LHCN-M2 (cell line): ENCODE measurements around the gene JAKMIP2. TPM values are rescaled to one million over a fixed set of nuclear protein-coding genes. Genes with fewer than 3 reads are reported as not detected.
A peak's percentile ranks its signal among the peaks of the same experiment; 100 is the strongest.

Experiments
- DNase-seq: peaks from one replicate; pipeline ENCODE4 v3.0.0-alpha.2; 2012; ENCODE audit warnings: low read depth
- total RNA-seq: library from RNA; depleted of rRNA; stranded (reverse); fragments of >200 nt; gene quantifications from 2 replicates; pipeline ENCODE4 v1.2.3, GENCODE V29; 2014

Gene JAKMIP2
- total RNA-seq, 1 experiment from 2014 or later, result 0.52 TPM

GRCh38 chr5:147789820-147790219 is 7.3 kb upstream of the JAKMIP2 start:
- no peak for DNase-seq

GRCh38 chr5:147788023-147788422 is 5.5 kb upstream of the JAKMIP2 start:
- DNase-seq, result no peak

DNA sequence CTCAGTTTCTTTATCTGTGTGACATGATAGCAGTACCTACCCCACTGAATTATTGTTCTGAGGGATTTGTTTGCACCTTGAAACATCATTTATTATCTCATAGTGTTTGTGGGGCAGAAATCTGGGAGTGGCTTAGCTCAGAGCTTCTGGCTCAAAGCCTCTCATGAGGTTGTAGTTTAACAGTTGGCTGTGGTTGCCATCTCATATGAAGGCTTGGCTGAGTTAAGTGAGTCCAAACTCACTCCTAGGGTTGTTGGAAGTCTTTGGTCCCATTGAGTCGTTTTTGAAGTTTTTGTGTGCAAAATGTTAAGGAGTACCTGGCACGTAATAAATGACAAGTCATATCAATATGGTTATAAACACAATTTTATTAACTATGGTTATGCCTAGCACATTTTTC is 3.6 kb upstream of the JAKMIP2 start:
- no peak for DNase-seq

DNA sequence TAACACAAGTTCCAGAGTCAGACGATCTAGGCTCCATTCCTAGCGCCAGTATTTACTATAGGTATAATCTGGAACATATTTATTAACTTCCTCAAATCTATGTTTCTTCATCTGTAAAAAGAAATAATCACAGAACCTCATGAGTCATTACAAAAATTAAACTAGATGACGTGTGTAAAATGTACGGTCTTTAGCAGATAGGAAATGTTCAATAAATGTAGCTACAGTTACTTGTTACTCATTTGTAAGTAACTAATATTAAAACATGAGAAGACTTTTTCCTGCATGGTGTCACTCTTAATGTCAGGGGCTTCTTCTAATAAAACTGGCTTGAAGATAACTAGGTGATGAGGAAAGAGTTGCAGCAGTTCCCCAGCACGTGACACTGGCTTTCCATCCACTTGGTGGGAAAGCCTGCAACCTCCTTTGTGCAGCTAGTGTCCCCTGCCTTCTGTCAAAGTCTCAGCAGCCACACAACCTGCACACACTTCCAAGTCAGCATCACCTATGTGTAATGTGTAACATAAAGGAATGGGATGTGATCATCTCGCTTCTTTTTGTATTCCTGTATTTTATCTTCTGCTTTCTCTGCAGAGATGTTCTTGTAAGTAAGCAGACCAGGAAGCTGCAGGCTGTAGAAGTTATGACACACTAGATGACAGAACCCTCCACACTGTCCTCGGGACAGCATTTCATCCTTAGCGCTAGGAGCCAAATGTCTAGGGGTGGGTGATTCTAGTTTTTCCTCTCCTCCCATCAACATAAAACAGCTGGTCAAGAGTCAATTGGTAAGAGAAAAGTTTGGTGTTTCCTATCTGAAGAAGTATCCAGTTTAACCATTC is 1.8 kb upstream of the JAKMIP2 start:
- no peak for DNase-seq

GRCh38 chr5:147780924-147781573 is 1.5 kb downstream of the JAKMIP2 start:
- no peak for DNase-seq

GRCh38 chr5:147779694-147780093 is 2.8 kb downstream of the JAKMIP2 start:
- DNase-seq, result no peak

DNA sequence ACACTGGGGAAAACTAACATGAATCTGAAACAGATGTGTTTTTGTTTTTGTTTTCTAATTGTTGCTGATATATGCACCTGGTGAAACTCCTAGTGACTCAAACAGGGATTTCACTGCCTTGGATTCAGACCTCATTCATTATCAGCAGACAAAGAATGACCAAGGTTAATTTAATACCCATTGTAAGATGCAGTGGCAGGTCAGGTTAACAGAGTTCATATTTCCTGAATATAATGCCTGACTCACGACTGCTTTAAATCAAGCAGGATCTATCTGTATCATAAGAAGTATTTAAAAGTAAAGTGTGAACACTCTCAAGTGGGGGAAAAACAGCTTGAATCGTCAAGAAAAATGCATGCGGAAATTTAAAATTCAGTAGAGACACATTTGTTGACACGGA is 5.5 kb downstream of the JAKMIP2 start:
- DNase-seq, result no peak

DNA sequence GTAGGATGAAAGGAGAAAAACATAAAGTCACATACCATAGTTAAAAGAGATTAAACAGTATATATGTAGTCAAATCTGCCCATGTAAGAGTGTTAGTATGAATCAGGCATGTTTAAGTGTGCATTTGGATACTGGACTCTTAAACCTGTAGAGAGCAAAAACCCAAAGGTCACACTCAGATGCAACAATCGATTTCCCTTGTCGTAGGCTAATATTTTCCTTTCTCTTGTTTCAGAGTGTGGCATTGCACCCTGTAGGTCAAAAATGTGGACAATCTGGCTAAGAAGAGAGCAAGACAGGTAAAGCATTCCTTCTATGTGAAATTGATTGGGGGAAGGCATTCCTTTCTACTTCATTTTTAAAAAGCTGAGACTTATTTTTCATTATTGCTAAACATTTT is 8.9 kb downstream of the JAKMIP2 start:
- DNase-seq, result no peak

DNA sequence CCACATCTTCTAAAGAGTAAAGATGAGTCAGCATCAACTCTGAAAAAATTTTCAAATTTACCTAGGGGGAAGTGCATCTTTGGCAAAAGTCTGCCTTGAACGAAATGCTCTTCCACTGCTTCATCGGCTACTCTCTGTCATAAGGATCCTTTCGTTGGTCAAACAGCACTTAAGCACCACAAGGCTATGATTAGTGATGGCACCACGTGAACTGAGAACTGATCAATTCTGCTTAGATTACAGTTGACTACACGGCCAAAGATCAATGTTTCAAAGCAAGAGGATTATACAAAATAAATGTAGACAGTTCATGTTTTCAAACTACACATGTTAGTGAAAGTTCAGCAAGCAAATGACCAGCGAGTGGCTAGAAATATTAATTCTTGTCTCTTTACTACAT is 9.4 kb downstream of the JAKMIP2 start:
- DNase-seq, result no peak

GRCh38 chr5:147767048-147767447 is 15.5 kb downstream of the JAKMIP2 start:
- no peak for DNase-seq

GRCh38 chr5:147763791-147764525 is 18.6 kb downstream of the JAKMIP2 start:
- DNase-seq, result peak; percentile 36

GRCh38 chr5:147760086-147760875 is 22.2 kb downstream of the JAKMIP2 start:
- no peak for DNase-seq

DNA sequence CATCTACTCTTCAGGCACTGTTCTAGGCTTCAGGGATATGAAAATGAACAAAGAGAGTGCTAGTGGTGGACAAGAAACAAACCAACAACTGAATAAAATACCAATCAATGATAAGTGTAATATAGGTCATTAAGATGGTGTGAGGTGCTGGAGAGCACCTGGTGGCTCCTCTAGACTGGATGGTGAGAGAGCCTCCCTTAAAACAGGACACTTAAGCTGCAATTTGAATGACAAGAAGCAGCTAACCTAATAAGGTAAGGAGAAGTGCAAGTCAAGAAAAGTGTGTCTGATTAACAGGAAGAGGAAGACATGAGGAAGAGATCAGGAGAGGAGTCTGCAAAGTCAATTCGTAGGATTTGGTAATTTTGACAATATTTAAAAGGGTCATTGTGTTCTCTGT is 23.1 kb downstream of the JAKMIP2 start:
- DNase-seq, result no peak

DNA sequence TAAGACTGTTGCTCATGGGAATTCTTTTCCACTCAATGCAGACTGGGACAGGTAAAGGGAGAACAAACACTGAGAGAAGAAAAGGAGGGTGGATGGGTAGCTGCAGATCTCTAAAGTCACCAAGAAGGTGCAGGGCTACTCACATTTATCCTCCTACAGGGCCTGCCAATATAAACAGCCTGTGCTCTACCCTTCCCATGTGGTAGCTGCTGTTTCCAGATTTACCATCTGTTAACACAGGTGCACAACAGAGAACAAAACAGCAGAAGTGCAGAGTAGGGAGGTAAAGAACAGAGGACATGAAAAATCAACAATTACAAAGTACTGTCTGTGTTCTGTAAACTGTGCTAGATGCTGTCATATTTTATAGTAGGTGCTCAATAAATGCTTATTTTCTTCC is 26.0 kb downstream of the JAKMIP2 start:
- no peak for DNase-seq

DNA sequence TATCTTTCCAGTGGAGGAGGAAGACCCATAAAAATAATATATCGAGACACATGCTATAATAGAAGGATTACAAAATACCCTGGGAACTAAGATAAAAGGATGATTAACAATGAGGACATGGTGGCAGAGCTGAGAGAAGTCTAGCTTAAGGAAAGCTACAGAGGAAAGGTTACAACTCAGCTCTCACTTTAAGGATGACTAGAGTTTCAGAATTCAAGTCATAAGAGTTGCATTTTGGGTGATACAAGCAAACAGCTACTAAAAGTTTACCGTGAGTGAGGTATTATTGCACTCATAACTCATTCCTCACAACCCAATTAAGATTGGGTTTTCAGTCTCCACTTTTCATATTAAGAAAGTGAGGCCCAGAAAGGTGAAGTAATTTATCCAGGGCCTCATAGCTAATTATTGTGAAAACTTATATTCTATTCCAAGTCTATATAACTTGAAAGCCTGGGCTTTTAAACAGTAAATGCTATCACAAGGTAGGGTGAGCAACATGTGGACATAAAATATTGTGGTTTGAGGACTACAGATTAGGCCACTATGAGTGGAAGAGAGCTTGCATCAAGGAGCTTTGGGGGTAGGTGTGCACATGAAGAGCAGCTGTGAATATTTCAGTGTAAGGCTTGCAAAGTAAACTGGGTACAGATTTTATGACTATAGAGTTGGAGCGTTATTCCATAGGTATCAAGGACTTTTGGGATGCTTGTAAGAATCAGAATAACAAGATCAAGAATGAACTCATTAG is 28.0 kb downstream of the JAKMIP2 start:
- no peak for DNase-seq

DNA sequence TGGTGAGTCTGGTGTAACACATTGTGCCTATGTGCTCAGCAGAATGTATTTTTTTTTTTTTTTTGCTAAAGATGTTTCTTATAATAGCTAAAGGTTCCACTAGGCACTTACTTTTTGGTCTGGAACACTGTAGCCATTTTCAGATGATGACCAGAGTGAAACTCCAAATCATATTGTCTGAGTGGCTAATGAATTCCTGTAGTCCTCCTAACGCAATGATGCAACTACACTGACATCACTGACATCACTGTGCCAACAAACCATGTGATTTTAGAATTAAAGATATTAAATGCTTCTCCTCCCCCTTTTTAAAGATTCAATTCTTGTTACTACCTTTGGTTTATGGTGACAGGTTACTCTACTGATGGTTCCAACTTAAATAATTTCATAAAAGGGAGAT is 28.8 kb downstream of the JAKMIP2 start:
- DNase-seq, result no peak

- no peak for DNase-seq
Measured at GRCh38 chr5:147752666-147753290, 29.8 kb downstream of the JAKMIP2 start.

DNA sequence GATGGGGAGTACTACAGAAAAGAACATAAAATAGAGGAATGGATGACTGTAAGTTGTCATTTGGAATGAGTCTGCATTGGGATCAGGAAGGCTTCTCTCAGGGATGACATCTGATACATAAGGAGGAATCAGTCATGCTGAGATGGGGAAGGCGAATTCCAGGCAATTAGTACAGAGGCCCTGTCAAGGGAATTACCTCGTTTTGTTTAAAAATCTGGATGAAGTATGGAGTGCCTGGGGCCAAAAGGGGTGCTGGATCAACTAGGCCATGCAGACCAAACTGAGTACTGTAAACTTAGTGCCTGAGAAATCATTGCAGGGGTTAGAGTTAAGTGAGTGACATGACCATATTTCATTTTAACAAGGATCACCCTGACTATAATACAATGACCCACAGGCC is 30.5 kb downstream of the JAKMIP2 start:
- no peak for DNase-seq

GRCh38 chr5:147751156-147751830 is 31.2 kb downstream of the JAKMIP2 start:
- no peak for DNase-seq

- DNase-seq, result peak; percentile 22
Measured at GRCh38 chr5:147750065-147750464, 32.5 kb downstream of the JAKMIP2 start.
